ENCODE data around the gene SEMA5A. TPM values are rescaled to one million over a fixed set of nuclear protein-coding genes. Genes with fewer than 3 reads are reported as not detected.

SEMA5A gene
- total RNA-seq, 4 donors from 2014 or later, result 2.3 to 4.7 (median 3.7) TPM

DNA sequence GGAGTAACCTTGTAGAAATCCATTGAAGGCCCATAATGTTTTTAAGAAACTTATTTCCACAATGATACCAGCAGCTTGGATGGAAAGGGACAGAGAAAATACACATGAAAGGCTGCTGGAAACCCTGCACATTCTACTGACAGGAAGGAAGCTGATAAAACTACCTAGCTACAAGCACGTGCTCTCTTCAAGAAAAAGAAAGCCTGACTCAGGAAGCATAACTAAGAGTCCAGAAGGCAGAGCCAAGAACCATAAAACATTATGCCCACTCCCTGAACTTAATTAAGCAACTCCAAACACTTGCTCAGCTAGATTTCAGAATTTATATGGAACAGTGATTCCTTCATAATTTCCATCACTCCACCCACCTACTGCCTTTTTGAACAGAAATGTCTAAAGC, 430.8 kb downstream of the SEMA5A start:
- Histone ChIP-seq H3K36me3 (no peaks in the 10 kb centered on the region), H3K27me3 (no peaks in the 10 kb centered on the region), H3K4me3 (no peak overlapping the region), H3K9me3 (peaks cover 0 to 9% (median 0%) of the 10 kb centered on the region in 3 donors), H3K27ac (no peak overlapping the region), H3K4me1 (no peaks in the 10 kb centered on the region)
- no peak for ATAC-seq
- 8 to 70% methylated on average over 1 of the region's 1 CpG for WGBS, 2 donors (ENCODE audit: low coverage in 1 of 2)
- TF ChIP-seq POLR2A (IDR thresholded peaks at IDR 0.05) (no peak), EP300 (IDR thresholded peaks at IDR 0.05) (no peak), POLR2AphosphoS5 (IDR thresholded peaks at IDR 0.05) (no peak)
- TF ChIP-seq, protein P1, sequence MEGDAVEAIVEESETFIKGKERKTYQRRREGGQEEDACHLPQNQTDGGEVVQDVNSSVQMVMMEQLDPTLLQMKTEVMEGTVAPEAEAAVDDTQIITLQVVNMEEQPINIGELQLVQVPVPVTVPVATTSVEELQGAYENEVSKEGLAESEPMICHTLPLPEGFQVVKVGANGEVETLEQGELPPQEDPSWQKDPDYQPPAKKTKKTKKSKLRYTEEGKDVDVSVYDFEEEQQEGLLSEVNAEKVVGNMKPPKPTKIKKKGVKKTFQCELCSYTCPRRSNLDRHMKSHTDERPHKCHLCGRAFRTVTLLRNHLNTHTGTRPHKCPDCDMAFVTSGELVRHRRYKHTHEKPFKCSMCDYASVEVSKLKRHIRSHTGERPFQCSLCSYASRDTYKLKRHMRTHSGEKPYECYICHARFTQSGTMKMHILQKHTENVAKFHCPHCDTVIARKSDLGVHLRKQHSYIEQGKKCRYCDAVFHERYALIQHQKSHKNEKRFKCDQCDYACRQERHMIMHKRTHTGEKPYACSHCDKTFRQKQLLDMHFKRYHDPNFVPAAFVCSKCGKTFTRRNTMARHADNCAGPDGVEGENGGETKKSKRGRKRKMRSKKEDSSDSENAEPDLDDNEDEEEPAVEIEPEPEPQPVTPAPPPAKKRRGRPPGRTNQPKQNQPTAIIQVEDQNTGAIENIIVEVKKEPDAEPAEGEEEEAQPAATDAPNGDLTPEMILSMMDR (IDR thresholded peaks at IDR 0.05), result no peak

DNA sequence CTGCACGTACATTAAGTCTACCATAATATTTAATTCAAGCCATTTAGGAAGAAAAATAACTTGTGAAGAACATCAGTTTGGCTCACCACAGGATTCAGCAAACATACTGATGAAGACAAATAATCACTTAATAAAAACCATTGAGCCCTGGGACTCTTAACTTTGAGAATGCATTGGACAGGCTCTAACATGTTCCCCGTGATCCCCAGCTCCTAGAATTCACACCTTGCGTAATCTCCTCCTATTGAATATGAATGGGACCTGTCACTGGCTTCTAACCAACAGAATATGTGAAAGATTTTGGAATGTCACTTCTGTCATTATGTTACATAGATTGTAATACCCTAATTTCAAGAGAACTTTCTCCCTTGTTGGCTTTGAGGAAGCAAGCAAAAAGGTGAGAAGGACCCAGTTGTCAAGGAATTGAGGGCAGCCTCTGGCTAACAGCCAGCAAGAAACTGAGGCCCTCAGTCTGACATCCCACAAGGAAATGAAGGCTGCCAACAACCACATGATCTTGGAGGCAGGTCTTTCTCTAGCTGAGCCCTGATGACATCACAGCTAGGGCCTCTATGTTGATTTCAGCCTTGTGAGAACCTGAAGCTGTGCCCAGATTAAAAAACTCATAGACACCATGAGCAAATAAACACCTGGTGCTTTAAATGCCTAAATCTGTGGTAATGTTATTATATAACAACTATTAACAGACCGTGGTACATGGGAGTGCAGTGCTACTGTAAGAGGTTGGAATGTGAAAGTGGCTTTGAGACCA, 433.2 kb downstream of the SEMA5A start:
- no peaks in the 10 kb centered on the region for H3K4me1 ChIP-seq
- no peak overlapping the region for H3K27ac ChIP-seq
- no peak for TF ChIP-seq POLR2A (IDR thresholded peaks at IDR 0.05)
- TF ChIP-seq POLR2AphosphoS5 (IDR thresholded peaks at IDR 0.05), result no peak
- TF ChIP-seq, protein P1 (IDR thresholded peaks at IDR 0.05), result no peak
- TF ChIP-seq EP300 (IDR thresholded peaks at IDR 0.05), result no peak
- H3K9me3 ChIP-seq, result peaks cover 0 to 9% (median 0%) of the 10 kb centered on the region in 3 donors
- no peak overlapping the region for H3K4me3 ChIP-seq
- ATAC-seq, result no peak
- no peaks in the 10 kb centered on the region for H3K27me3 ChIP-seq
- no peaks in the 10 kb centered on the region for H3K36me3 ChIP-seq
- WGBS, 2 donors (ENCODE audit: low coverage in 1 of 2), result 80 to 83% methylated on average over 3 to 4 of the region's 4 CpGs

DNA sequence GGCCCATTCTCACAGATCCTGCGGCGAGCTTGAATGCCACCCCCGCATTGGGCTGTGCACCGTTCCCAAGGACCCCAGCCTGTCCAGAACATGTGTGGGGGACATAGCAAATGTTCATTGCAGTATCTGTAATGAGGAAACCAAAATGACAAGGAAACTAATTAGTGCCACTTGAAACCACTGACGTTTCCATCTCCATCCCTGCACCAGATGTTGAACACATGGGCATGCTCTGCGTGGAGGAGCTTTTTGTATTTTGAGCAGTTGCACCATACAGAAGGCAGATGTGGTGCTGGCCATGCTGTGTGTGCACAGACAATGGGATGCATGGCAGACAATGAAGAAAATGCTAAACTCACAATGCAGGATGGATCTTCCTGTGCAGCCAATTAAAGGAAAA, 437.7 kb downstream of the SEMA5A start:
- 75 to 78% methylated on average over 5 of the region's 6 CpGs for WGBS, 2 donors (ENCODE audit: low coverage in 1 of 2)
- ATAC-seq, result no peak
- H3K9me3 ChIP-seq, result no peaks in the 10 kb centered on the region
- no peak for TF ChIP-seq POLR2AphosphoS5 (IDR thresholded peaks at IDR 0.05)
- TF ChIP-seq EP300 (IDR thresholded peaks at IDR 0.05), result no peak
- TF ChIP-seq, protein P1 (IDR thresholded peaks at IDR 0.05), result no peak
- no peak for TF ChIP-seq POLR2A (IDR thresholded peaks at IDR 0.05)
- no peak overlapping the region for H3K4me3 ChIP-seq
- H3K27me3 ChIP-seq, result no peaks in the 10 kb centered on the region
- no peaks in the 10 kb centered on the region for H3K4me1 ChIP-seq
- no peaks in the 10 kb centered on the region for H3K36me3 ChIP-seq
- no peak overlapping the region for H3K27ac ChIP-seq

DNA sequence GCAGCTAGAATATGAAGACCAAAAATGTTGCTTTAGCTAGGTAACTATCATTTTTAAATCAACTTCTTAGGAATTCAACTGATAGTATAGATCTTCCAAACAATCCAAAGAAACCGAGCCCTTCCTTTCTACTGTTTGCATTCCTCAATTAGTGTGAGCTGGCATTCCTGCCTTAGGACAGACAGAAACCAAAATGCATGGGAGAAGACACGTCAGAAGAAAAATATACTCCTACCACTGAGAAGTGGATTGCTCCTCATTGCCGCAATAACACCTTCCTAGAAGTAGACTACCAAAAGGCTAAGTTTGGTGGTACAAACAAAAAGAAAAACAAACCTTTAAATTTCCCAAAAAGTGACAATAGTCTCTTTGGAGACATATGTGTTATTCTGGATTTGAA, 440.0 kb downstream of the SEMA5A start:
- Histone ChIP-seq H3K36me3 (no peaks in the 10 kb centered on the region), H3K9me3 (no peaks in the 10 kb centered on the region), H3K4me3 (no peak overlapping the region), H3K4me1 (no peaks in the 10 kb centered on the region), H3K27ac (no peak overlapping the region), H3K27me3 (no peaks in the 10 kb centered on the region)
- 76 to 78% methylated on average over 2 to 3 of the region's 3 CpGs for WGBS, 2 donors (ENCODE audit: low coverage in 1 of 2)
- TF ChIP-seq, protein P1 (IDR thresholded peaks at IDR 0.05), result no peak
- TF ChIP-seq POLR2AphosphoS5 (IDR thresholded peaks at IDR 0.05), result no peak
- no peak for ATAC-seq

Measured in gastroesophageal sphincter (tissue), 4 donors.